ENCODE data around the gene CLDN25. TPM values are rescaled to one million over a fixed set of nuclear protein-coding genes. Genes with fewer than 3 reads are reported as not detected.

Gene CLDN25
- total and polyA plus RNA-seq, 2 donors (not counting 3 experiments of a cell fraction or from before 2014, with no cell fraction given) = not detected

GRCh38 chr11:113736323-113736722, 43.3 kb upstream of the CLDN25 start:
- no peak overlapping the region for H3K9ac ChIP-seq (replicated peaks; ENCODE audit: extremely low read depth, insufficient read depth, low read length)
- intact Hi-C loops (cut with micrococcal nuclease) = no loop called here
- no peak overlapping the region for H3K4me2 ChIP-seq (ENCODE audit: insufficient read depth, low read length)
- no peak overlapping the region for H3K4me3 ChIP-seq (replicated peaks in 1 of 3; ENCODE audit: insufficient read depth in 1 of 3, low read depth in 1 of 3, low read length in 3 of 3)
- TF ChIP-seq GATA2 (IDR thresholded peaks at IDR 0.05; ENCODE audit: insufficient read depth, insufficient read length, low read depth, low read length) (no peak), JUN (IDR thresholded peaks at IDR 0.05; ENCODE audit: borderline replicate concordance, insufficient read depth, insufficient read length, low read depth) (no peak), MAX (IDR thresholded peaks at IDR 0.05; ENCODE audit: insufficient read depth, insufficient read length) (no peak), CTCF (IDR thresholded peaks at IDR 0.05; ENCODE audit: extremely low read depth in 1 of 2, insufficient read depth in 1 of 2, low read depth in 1 of 2, low read length in 2 of 2) (no peak), POLR2A (IDR thresholded peaks at IDR 0.05; ENCODE audit: low read depth, low read length) (no peak), POLR2AphosphoS5 (IDR thresholded peaks at IDR 0.05; ENCODE audit: insufficient read depth, low read depth, low read length) (no peak)
- no peak overlapping the region for H3K27ac ChIP-seq (ENCODE audit: insufficient read depth, low read depth, low read length)
- DNase-seq (ENCODE audit: low read depth, low spot score) (no peak), FAIRE-seq (no peak)
- no peak overlapping the region for H2AFZ ChIP-seq (ENCODE audit: low read depth, low read length)
- H3K9me3 ChIP-seq (replicated peaks; ENCODE audit: control insufficient read depth, insufficient read depth, low read length) = no peaks in the 10 kb centered on the region
- no peaks in the 10 kb centered on the region for H3K4me1 ChIP-seq (ENCODE audit: control insufficient read depth, extremely low read depth, insufficient read depth, low read length)
- dilution Hi-C loops (cut with MboI; ENCODE audit: extremely low pct_ligation_motif_present, low sequenced_read_pairs) = no loop called here
- no peaks in the 10 kb centered on the region for H3K79me2 ChIP-seq (ENCODE audit: control insufficient read depth, insufficient read depth, low read length)
- BruUV-seq (replicated peaks) = no TSS peak
- no peaks in the 10 kb centered on the region for H3K9me1 ChIP-seq (replicated peaks; ENCODE audit: control insufficient read depth, extremely low read depth, insufficient read depth, low read length)
- no peaks in the 10 kb centered on the region for H3K27me3 ChIP-seq (ENCODE audit: control insufficient read depth in 2 of 2, insufficient read depth in 2 of 2, low read length in 2 of 2)
- CTCF ChIA-PET = no interaction called here
- peaks cover 12 to 27% of the 10 kb centered on the region in 2 experiments for H3K36me3 ChIP-seq (ENCODE audit: control insufficient read depth in 2 of 2, extremely low read depth in 1 of 2, insufficient read depth in 2 of 2, low read length in 2 of 2)
- POLR2A ChIA-PET = no interaction called here
- H4K20me1 ChIP-seq (replicated peaks; ENCODE audit: control insufficient read depth, extremely low read depth, insufficient read depth, low read length) = no peaks in the 10 kb centered on the region

- dilution Hi-C loops (cut with MboI; ENCODE audit: extremely low pct_ligation_motif_present, low sequenced_read_pairs) (no loop called here), intact Hi-C loops (cut with micrococcal nuclease) (no loop called here)
- Histone ChIP-seq H3K9ac (replicated peaks; ENCODE audit: extremely low read depth, insufficient read depth, low read length) (no peak overlapping the region), H3K27me3 (ENCODE audit: control insufficient read depth in 2 of 2, insufficient read depth in 2 of 2, low read length in 2 of 2) (no peaks in the 10 kb centered on the region), H2AFZ (ENCODE audit: low read depth, low read length) (no peak overlapping the region), H4K20me1 (replicated peaks; ENCODE audit: control insufficient read depth, extremely low read depth, insufficient read depth, low read length) (no peaks in the 10 kb centered on the region), H3K4me2 (ENCODE audit: insufficient read depth, low read length) (no peak overlapping the region), H3K9me3 (replicated peaks; ENCODE audit: control insufficient read depth, insufficient read depth, low read length) (no peaks in the 10 kb centered on the region), H3K79me2 (ENCODE audit: control insufficient read depth, insufficient read depth, low read length) (no peaks in the 10 kb centered on the region), H3K27ac (ENCODE audit: insufficient read depth, low read depth, low read length) (no peak overlapping the region), H3K4me3 (replicated peaks in 1 of 3; ENCODE audit: insufficient read depth in 1 of 3, low read depth in 1 of 3, low read length in 3 of 3) (no peak overlapping the region), H3K36me3 (ENCODE audit: control insufficient read depth in 2 of 2, extremely low read depth in 1 of 2, insufficient read depth in 2 of 2, low read length in 2 of 2) (peaks cover 4 to 5% of the 10 kb centered on the region in 2 experiments), H3K4me1 (ENCODE audit: control insufficient read depth, extremely low read depth, insufficient read depth, low read length) (no peaks in the 10 kb centered on the region), H3K9me1 (replicated peaks; ENCODE audit: control insufficient read depth, extremely low read depth, insufficient read depth, low read length) (no peaks in the 10 kb centered on the region)
- POLR2A ChIA-PET = no interaction called here
- no peak for DNase-seq (ENCODE audit: low read depth, low spot score)
- FAIRE-seq = no peak
- no TSS peak for BruUV-seq (replicated peaks)
- no peak for TF ChIP-seq JUN (IDR thresholded peaks at IDR 0.05; ENCODE audit: borderline replicate concordance, insufficient read depth, insufficient read length, low read depth)
- TF ChIP-seq EZH2 (IDR thresholded peaks at IDR 0.05; ENCODE audit: borderline replicate concordance, low read depth, low read length, severe bottlenecking) = no peak
- no peak for TF ChIP-seq CTCF (IDR thresholded peaks at IDR 0.05; ENCODE audit: extremely low read depth in 1 of 2, insufficient read depth in 1 of 2, low read depth in 1 of 2, low read length in 2 of 2)
- TF ChIP-seq MAX (IDR thresholded peaks at IDR 0.05; ENCODE audit: insufficient read depth, insufficient read length) = no peak
- TF ChIP-seq FOS (IDR thresholded peaks at IDR 0.05; ENCODE audit: borderline replicate concordance, insufficient read depth, low read length) = no peak
- no peak for TF ChIP-seq POLR2AphosphoS5 (IDR thresholded peaks at IDR 0.05; ENCODE audit: insufficient read depth, low read depth, low read length)
- TF ChIP-seq MYC (IDR thresholded peaks at IDR 0.05; ENCODE audit: low read depth, low read length) = no peak
- TF ChIP-seq POLR2A (IDR thresholded peaks at IDR 0.05; ENCODE audit: low read depth, low read length) = no peak
- no peak for TF ChIP-seq GATA2 (IDR thresholded peaks at IDR 0.05; ENCODE audit: insufficient read depth, insufficient read length, low read depth, low read length)
- CTCF ChIA-PET = interaction anchor here (2.6 kb wide), 1 partner anchor 20 kb away, joined by 10 read pairs; the partner anchor contains the start of gene ZW10
Observed at GRCh38 chr11:113752932-113753331, 26.7 kb upstream of the CLDN25 start.

All from endothelial cell of umbilical vein (primary cell).